ENCODE measurements around the gene RASL12.
"Not testable (repeated sequence)": the region's sequence is repeated elsewhere in the genome, so short reads cannot be mapped to it uniquely, and the experiment has no call there.

RASL12 gene

DNA sequence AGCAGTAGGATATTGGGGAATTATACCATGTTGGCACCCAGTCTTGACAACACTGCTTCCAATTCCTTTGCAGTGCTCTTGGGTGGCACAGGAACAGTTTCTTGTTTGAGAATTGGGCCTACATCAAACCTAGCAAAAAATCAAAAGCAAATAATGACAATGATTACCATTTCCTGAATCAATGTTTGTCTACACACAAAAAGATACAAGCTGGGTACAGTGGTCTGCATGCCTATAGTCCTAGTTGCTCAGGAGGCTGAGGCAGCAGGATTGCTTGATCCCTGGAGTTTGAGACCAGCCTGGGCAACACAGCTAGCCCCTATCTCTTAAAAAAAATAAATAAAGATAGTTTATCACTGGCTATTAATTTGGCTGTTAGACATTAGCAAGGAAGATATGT, 46.3 kb downstream of the RASL12 start:
- DNase-seq: no peak

- no peak for DNase-seq
Measured at GRCh38 chr15:65020419-65020818, 47.4 kb downstream of the RASL12 start.

GRCh38 chr15:65011198-65011597, 56.6 kb downstream of the RASL12 start:
- DNase-seq: not testable (repeated sequence)

DNA sequence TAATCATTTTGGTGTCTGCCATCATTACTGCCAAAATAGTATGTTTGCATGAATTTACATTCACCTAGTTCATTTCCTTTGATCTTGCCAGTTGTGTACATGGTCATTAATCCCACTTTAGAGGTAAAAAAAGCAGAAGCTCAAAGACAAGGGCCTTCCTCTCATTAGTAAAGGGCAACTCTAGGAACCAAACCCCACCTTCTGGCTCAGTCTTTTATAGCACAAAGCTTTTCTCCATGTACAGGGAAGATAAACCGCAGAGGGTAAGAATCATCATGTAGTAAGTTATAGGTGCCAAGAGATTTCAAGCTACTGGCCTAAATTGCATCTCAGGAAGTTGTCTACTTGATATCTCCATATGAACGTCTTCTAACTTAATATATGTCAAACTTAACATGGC, 58.8 kb downstream of the RASL12 start:
- DNase-seq: no peak

DNA sequence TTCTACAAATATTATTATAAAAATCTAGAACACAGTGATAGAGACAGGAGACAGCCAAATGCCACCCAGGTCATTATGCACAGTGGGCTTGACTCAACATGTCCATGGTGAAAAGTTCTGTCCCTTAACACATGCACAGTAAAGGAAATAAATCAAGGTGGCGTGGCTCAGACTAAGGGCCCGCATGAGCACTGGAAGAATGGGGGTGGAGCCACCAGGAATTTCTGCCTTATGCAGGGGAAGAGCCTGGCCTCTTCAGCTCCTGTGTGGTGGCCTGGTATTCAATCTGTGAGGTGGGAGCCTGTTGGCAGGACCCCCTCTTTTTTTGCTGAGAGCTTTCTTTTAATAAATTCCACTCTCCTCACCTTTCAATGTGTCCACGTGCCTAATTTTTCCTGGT, 60.9 kb downstream of the RASL12 start:
- no peak for DNase-seq

DNA sequence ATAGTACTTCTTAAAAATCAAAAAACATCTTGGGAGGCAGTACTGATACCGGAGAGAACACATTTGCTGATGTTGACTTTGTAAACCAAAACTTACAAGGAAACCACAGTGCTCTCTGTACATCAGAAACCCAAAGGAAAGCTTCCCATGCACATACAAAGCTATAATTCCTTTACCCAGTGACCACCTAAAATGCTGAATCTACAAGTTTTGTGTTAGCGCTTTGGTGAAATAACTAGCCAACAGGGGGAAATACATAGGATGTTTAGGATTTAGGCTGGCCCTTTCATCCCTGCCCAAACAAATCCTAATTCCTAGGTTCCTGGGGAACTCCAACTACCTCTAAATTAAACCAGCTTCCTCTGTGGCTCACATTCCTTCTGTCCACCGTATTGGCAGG, 62.8 kb downstream of the RASL12 start:
- no peak for DNase-seq

Measured in NCI-H2081 treated with DMSO at 0.1 percent for 48 hours (cell line).